ENCODE measurements around the gene NHLRC4. TPM values are rescaled to one million over a fixed set of nuclear protein-coding genes. Genes with fewer than 3 reads are reported as not detected.

Gene NHLRC4
- total RNA-seq, 1 experiment from 2014 or later, result 0.44 TPM

DNA sequence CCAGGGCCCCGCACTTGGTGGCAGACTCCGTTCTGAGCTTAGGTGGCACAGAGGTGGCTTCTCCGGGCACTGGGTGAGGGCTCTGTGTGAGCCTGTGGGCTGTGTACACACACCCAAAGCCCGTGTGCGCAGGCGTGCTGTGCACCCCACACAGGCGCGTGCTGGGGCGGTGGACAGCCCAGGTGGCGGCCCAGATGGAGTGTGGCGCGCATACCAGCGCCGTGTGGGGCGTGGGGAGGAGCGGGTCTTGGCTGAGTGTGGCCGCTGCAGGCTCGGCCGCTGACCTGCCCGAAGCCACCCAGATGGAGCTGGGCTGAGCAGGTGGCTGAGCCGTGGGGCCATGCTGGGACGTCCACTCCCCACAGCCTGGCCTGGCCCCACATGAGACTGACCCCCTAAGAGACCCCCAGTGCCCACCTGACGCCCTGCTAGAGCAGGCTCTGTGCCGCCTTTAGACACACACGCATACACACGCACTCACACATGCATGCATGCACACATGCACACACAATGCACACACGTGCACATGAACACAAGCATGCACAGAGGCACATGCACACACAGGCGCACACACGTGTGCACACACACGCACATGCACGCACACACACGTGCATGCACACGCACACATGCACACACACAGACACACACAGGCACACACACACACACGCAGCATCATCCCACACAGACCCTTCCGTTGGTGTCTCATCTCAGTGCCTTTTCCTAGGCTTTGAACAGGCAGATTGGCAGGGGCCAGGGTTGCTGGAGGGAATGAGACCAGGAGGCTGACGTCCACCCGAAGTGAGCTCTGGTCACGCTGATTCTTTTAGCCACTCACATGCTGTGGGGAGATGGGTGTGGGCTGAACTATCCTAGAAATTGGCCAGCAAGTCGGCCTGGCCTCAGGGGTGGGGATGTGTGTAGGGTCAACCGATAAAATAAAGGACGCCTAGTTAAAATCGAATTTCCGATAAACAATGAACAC, 4.6 kb upstream of the NHLRC4 start:
- no TSS peak for BruUV-seq (replicated peaks)
- CTCF ChIA-PET, result interaction anchor here (0.6 kb wide), 1 partner anchor 8 kb away, joined by 5 read pairs; no protein-coding TSS in a partner anchor
- Histone ChIP-seq H2AFZ (ENCODE audit: low read length) (no peak overlapping the region), H3K9me3 (ENCODE audit: low read length) (no peaks in the 10 kb centered on the region), H3K9ac (ENCODE audit: low read length) (no peak overlapping the region), H3K4me3 (ENCODE audit: low read length) (no peak overlapping the region), H3K36me3 (ENCODE audit: low read depth, low read length) (no peaks in the 10 kb centered on the region), H3K79me2 (ENCODE audit: low read length) (no peaks in the 10 kb centered on the region), H3F3A (ENCODE audit: low read length, unreplicated experiment) (no peaks in the 10 kb centered on the region), H3K9me2 (replicated peaks; ENCODE audit: low read length) (no peaks in the 10 kb centered on the region), H3K27me3 (ENCODE audit: low read length) (peaks cover 13% of the 10 kb centered on the region), H3K27ac (ENCODE audit: low read length) (no peak overlapping the region), H3K4me2 (ENCODE audit: low read length) (no peak overlapping the region), H4K20me1 (ENCODE audit: low read length) (no peaks in the 10 kb centered on the region), H3K4me1 (ENCODE audit: insufficient read depth, low read length) (no peaks in the 10 kb centered on the region)
- TF ChIP-seq EZH2phosphoT487 (IDR thresholded peaks at IDR 0.05; ENCODE audit: borderline replicate concordance, low read length), result no peak
- no peak for TF ChIP-seq EZH2 (IDR thresholded peaks at IDR 0.05; ENCODE audit: low read length, unreplicated experiment)
- TF ChIP-seq, protein P1, sequence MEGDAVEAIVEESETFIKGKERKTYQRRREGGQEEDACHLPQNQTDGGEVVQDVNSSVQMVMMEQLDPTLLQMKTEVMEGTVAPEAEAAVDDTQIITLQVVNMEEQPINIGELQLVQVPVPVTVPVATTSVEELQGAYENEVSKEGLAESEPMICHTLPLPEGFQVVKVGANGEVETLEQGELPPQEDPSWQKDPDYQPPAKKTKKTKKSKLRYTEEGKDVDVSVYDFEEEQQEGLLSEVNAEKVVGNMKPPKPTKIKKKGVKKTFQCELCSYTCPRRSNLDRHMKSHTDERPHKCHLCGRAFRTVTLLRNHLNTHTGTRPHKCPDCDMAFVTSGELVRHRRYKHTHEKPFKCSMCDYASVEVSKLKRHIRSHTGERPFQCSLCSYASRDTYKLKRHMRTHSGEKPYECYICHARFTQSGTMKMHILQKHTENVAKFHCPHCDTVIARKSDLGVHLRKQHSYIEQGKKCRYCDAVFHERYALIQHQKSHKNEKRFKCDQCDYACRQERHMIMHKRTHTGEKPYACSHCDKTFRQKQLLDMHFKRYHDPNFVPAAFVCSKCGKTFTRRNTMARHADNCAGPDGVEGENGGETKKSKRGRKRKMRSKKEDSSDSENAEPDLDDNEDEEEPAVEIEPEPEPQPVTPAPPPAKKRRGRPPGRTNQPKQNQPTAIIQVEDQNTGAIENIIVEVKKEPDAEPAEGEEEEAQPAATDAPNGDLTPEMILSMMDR (conservative IDR thresholded peaks at IDR 0.05; ENCODE audit: low read depth, low read length), result no peak
- DNase-seq (no peak), ATAC-seq (no peak)
- POLR2A ChIA-PET (ENCODE audit: unreplicated experiment), result no interaction called here
- intact Hi-C loops (cut with micrococcal nuclease), result no loop called here

DNA sequence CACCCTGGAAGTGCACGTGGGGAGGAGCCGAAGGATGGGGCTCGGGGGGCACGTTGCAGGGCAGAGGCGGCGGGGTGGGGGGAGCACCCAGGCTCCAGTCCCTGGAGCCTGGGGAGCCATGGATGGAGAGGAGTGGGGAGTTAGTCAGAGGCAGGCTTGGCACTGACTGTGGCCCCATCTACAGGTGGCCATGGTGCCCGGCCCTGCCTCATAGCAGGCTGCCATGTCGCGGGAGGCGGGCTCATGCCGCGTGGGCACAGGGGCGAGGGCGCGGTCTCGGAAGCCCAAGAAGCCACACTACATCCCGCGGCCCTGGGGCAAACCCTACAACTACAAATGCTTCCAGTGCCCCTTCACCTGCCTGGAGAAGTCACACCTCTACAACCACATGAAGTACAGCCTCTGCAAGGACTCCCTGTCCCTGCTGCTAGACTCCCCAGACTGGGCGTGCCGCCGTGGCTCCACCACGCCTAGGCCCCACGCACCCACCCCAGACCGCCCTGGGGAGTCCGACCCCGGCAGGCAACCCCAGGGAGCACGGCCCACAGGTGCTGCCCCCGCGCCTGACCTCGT, 3.6 kb upstream of the NHLRC4 start:
- no peaks in the 10 kb centered on the region for H3F3A ChIP-seq (ENCODE audit: low read length, unreplicated experiment)
- H4K20me1 ChIP-seq (ENCODE audit: low read length), result no peaks in the 10 kb centered on the region
- POLR2A ChIA-PET (ENCODE audit: unreplicated experiment), result no interaction called here
- no peaks in the 10 kb centered on the region for H3K36me3 ChIP-seq (ENCODE audit: low read depth, low read length)
- intact Hi-C loops (cut with micrococcal nuclease), result no loop called here
- ATAC-seq, result no peak
- H3K27ac ChIP-seq (ENCODE audit: low read length), result no peak overlapping the region
- CTCF ChIA-PET, result interaction anchor here (0.6 kb wide), 1 partner anchor 9 kb away, joined by 5 read pairs; no protein-coding TSS in a partner anchor
- TF ChIP-seq EZH2phosphoT487 (IDR thresholded peaks at IDR 0.05; ENCODE audit: borderline replicate concordance, low read length) (no peak), EZH2 (IDR thresholded peaks at IDR 0.05; ENCODE audit: low read length, unreplicated experiment) (no peak)
- TF ChIP-seq, protein P1 (conservative IDR thresholded peaks at IDR 0.05; ENCODE audit: low read depth, low read length), result no peak
- H3K27me3 ChIP-seq (ENCODE audit: low read length), result peaks cover 13% of the 10 kb centered on the region
- H2AFZ ChIP-seq (ENCODE audit: low read length), result no peak overlapping the region
- no peaks in the 10 kb centered on the region for H3K9me3 ChIP-seq (ENCODE audit: low read length)
- no peaks in the 10 kb centered on the region for H3K4me1 ChIP-seq (ENCODE audit: insufficient read depth, low read length)
- H3K79me2 ChIP-seq (ENCODE audit: low read length), result no peaks in the 10 kb centered on the region
- no peak overlapping the region for H3K4me2 ChIP-seq (ENCODE audit: low read length)
- BruUV-seq (replicated peaks), result no TSS peak
- no peak for DNase-seq
- H3K9me2 ChIP-seq (replicated peaks; ENCODE audit: low read length), result no peaks in the 10 kb centered on the region
- no peak overlapping the region for H3K4me3 ChIP-seq (ENCODE audit: low read length)
- H3K9ac ChIP-seq (ENCODE audit: low read length), result no peak overlapping the region

Data from PC-3 (cell line).